Suppressor macrophage treated with lipopolysaccharide for 1 hour (primary cell): ENCODE results near the gene NDP.

ENCODE experiments used
- DNase-seq, 3 donors: peaks; one replicate each; pipeline ENCODE4 v3.0.0-alpha.2; 2020 to 2022

Gene NDP, protein sequence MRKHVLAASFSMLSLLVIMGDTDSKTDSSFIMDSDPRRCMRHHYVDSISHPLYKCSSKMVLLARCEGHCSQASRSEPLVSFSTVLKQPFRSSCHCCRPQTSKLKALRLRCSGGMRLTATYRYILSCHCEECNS

DNA sequence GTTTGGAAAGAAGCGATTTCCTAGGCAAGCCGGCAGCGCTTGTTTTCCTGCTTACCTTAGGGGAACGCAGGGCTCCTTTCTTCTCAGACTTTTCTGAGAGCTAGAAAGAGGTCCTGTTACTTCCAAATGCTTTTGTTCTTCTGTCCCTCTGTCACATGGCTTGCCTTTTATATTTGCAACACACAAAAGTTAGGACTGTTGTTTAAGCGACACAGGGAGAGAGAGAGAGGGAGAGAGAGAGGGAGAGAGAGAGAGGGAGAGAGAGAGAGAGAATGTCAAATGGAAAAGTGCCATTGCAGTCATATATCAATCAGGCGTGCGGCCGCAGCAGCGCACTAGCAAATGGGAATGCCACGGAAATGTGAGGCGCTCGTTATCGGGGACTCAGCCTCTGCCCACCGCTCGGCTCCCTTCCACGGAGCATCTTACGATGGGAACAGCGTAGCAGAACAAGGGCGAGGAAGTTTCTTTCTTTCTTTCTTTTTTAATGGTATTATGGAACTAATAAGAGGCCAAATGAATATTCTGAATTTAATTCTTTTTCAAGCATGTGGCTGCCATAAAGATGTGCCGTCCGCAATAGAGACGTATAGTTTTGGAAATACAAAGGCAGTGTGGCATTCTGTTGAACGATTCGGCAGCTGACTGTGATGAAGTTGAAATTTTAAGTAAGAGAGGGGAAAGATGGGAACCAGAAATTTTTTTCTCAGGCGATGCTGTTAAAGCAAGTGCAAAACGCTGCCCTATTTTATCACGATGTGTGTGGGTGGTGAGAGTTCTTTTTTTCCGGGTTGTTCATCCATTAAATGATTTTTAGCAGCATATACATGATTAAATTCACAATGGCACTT lies at the start of gene NDP:
Gene NDP, minus strand, starts transcription at position 142 of the 851 bp plus-strand sequence. CDS start 14,745 bp downstream, outside the sequence.
- peak in 1 of 3 donors; percentile 14 for DNase-seq

DNA sequence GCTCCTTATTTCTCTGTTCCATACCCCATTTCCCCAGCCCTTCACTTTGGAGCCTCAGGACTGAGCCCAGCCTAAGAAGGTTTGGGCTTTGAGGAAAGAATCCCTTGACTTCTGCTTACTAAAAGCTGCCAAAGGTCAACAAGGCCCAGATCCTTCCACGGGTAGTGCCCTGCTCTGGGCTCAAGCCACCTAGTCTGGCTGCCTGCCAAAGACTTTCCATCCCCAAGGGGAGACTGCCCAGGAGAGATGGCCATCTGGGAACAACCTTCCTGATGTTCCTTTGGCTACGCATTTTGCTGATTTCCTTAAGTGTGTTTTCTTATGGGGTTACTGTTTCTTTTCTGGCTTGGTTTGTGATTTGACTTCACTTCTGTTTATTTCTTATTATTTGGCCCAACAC lies 49.8 kb upstream of the NDP start:
- no peak for DNase-seq

DNA sequence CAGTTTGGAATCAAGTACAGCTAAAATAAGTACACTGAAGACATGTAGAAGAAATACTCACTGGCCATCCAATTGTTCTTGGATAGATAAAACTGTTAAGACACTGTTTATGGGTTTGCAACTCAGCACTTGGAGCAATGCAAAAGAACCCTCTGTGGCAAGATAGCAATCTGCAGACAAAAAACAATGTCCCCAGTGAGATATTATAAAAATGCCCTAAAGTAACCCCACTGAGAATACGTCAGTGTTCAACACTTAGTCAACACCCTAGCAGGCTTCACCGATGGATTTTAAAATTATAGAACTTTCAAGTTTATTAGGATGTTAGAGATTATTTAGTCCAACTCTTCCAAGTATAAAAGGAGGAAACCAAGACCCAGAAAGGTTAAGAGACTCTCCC lies 47.5 kb upstream of the NDP start:
- no peak for DNase-seq

DNA sequence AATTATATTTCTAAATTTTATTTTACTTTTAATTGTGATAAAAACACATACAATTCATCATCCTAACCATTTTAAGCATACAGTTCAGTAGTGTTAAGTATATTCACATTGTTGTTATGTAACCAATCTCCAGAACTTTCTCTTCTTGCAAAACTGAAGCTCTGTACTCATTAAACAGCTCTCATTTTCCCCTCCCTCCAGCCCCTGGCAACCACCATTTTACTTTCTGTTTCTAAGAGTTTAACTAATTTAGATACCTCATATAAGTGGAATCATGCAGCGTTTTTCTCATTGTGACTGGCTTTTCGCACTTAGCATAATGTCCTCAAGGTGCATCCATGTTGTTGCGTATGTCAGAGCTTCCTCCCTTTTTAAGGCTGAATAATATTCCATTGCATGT lies 46.7 kb upstream of the NDP start:
- no peak for DNase-seq

DNA sequence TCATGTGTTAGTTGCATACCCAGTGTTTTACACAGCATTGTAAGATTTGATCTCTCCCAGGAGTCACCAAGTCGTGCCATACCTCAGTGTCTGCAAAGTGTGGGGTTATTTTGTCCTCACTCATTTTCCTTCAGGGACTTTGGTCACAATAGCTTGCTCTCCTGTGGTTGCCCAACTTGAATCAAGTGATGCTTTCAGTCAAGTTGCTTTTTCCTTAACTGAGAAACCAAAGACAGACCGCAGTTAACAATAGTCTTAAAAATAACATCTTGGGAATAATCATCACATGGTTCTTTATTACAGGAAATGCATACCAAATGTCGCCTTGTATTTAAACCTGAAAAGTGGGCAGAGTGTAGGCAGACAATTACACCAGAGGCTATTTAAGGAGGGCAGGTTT lies 44.5 kb upstream of the NDP start:
- peak in 1 of 3 donors; percentile 6 for DNase-seq

DNA sequence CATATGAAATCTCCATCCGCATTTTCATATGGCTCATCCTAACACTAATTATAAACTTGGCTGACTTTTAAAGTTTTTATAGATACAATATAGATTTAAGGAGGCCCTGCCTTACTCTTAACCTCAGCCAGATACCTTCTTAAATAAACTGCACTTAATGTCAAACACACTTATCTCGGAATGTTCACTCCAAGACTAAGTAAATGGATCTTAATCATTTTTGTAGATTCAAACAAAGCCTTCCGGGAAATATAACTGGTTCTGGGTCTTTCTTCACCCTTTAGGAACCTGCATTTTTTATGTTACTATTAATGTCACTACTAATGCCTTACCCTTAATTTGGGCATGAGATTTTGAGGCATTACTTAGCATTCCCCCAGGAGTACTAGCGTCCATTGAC lies 43.7 kb upstream of the NDP start:
- no peak for DNase-seq

DNA sequence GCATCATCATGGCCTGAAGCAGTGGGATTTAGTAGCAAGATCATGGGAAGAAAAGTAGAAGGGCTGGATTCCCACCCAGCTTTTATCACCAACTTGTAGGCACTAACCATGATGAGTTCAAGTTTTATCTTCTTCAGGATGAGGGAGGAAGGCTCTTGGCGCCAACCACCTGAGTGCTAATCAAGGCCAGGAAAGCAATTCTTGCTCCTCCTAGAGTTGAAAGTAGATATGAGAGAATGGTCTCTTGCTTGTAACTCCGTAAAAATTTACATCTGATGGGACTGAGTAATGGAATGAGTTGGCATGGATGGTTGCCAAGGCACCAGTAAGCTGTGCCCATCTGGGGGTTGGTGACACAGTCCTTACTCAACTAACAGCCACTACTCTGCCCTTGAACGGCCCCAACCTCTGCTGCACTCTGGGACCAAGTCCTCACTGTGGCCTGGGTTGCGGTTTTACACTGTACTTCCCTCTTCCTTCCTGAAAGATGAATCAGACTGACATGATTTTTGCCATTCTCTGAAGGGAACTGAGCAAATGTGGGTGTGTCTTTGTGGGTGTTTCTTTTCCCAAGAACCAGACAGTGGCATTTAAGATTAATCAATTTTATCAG lies 39.4 kb upstream of the NDP start:
- peak; percentile 89 to 94 (median 89) for DNase-seq

DNA sequence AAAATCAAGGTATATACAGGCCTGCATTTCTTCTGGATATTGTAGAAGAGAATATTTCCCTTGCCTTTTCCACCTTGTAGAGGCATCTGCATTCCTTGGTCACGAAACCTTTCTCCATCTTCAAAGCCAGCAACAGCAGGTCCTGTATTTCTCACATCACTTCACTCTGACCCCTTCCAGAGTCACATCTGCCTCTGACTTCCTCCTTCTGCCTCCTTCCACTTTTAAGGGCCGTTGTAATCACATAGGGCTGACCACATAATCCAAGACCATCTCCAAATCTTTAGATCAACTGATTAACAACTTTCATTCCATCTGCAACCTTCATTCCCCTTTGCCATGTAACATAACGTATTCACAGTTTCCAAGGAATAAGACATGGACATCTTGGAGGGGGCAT lies 38.3 kb upstream of the NDP start:
- peak; percentile 22 to 34 (median 34) for DNase-seq

DNA sequence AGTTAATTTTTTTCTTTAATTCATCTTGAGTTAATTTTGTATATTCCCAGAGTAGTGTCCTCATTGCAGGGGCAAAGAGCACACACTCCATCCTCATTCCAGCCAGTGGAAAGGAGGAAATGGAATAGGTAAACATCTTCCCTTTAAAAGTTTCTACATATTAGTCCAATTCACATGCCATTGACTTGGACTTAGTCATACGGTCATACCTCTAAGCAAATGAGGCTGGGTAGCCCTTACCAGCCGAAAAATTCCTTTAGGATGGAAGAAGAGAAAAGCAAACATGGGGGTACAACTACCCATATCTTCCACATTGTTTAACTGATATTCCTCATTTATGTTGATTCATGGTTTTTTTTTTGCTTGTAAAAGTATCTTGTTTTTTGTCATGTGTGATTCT lies 37.4 kb upstream of the NDP start:
- DNase-seq = no peak

DNA sequence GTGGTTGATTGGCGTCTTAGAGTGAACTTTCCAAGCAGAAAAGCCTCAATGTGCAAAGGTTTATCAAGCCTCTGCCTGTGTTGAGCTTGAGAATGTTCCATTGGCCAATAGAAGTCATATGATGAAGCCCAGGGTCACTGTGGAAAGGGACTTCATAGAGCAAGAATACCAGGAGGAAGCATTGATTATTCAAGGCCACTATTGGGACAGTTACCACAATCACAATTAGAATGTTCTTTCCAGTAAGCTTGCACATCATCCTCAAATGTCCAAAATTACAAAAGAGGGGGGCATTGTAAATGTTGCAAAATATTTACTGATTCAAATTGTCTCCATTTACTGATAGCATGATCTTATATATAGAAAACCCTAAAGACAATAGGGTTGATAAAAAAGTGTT lies 32.9 kb upstream of the NDP start:
- DNase-seq = peak; percentile 29 to 62 (median 47)

DNA sequence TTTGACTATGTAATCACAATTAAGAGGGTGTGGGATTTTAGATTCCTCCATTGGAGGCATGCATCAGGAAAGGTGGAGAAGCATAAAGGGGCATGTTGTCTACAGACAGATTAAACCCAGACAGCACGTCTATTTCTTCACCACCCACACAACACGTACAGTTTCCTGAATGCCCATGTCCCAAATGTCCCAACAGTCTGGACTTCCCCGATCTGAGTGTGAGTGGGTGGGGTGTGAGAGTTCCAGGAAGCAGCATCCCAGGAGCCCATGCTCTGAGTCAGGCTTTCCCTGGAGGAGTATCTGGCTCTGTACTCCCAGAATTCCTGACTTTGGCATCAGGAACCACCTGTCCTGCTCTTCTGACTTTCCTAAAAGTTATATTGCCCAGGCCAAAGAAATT lies 30.8 kb upstream of the NDP start:
- DNase-seq = peak; percentile 77 to 85 (median 80)

DNA sequence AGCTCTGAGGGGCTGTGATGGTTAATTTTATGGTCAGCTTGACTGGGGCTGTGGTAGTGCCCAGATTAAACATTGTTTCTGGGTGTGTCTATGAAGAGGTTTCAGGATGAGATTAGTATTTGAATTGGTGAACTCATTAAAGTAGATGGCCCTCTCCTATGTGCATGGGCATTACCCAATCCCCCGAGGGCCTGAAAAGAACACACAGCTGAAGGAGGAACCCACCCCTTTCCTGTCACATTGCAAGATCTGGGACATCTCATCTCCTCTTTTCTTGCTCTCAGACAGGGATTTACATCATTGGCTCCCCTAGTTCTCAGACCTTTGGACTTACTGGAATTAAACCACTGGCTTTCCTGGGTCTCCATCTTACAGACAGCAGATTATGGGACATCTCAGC lies 29.4 kb upstream of the NDP start:
- peak; percentile 44 to 59 (median 55) for DNase-seq

DNA sequence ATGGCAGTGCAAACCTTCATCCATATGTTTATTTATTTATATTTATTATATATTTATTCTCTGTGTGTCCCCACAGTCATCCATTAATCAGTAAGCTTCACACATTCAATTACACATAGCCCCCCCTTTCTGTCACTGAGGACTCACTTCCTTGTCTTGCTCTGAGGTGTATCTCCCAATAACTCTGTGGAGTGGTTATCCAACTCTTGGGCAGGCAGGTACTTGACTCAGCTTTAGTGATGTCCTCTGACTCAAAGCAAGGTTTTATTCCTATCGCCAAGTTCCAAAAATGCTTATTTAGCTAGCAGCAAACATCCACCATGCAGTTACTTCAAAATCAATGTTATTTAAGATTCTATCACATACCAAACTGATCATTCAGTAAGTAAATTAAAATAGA lies 25.2 kb upstream of the NDP start:
- DNase-seq = no peak

DNA sequence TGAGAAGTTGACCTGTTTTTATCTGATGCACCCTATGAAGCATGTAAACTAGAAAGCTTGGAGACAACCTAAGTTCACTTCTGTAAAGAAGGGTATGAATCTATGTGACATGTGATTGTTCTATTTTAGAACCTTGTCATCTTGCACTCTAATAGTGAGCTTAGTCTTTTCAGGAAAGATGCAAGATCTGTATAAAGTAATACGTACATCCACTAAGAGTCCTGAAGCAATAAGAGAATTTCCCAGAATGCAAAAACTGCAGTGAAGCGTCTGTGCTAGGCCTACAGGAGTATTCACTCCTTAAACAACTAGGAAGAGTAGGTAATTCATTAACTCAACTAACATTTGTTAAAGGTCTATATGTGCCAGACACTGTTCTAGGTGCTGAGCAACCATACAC lies 23.3 kb upstream of the NDP start:
- peak in 1 of 3 donors; percentile 40 for DNase-seq

DNA sequence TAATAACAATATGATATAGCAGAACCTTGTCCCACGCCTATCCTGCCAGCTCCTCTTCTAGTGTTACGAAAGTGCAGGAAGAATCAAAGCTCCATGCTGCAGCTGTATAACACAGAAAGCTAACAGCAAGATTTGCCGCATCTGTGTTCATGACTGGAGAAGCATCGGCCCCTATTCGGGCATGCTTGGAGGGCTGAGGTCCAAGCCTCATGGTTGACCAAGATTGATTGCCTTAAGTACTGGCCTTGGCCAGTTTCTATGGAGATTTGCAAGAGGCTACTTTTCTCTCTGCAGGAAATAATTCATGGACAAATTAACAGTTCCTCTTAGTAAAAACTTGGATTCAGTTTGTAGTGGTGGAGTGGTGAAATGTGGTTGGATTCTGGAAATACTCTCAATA lies 12.9 kb upstream of the NDP start:
- no peak for DNase-seq

DNA sequence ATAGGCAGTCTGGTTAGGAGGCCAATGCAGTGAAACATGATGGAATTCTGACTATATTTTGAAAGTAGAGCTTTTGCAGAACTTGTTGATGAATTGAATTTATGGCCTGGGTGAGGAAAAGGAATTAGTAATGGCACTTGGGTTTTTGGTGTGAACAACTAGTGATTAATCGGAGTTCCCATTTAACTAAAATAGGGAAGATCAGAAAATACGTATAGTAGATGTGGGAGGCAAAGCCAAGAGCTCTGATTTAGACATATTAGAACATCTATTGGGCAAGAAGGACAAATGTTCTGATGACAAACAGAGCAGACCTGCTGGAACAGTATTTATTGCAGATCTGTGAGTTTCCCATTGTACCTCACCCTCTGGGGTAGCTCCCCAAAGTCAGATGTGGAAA lies 12.3 kb upstream of the NDP start:
- DNase-seq = peak; percentile 74 to 91 (median 83)

DNA sequence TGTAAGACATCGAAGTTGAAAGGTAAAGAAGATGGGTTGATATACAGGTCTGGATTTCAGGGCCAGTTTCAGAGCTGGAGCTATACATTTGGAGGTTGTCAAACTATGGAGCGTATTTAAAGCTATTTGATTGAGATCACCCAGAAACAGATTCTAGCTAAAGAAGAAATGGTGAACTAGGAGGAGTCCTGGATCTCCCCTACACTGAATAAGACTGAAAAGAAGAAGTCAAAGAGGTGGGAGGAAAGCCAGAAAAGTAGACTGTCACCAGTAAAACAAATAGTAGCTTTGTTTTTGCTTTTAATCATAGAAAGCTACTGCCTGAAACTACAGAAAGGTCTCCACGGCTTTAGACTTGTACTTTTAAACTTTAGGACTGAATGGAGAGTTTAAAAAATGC lies 5.0 kb upstream of the NDP start:
- DNase-seq = peak; percentile 32 to 52 (median 40)

DNA sequence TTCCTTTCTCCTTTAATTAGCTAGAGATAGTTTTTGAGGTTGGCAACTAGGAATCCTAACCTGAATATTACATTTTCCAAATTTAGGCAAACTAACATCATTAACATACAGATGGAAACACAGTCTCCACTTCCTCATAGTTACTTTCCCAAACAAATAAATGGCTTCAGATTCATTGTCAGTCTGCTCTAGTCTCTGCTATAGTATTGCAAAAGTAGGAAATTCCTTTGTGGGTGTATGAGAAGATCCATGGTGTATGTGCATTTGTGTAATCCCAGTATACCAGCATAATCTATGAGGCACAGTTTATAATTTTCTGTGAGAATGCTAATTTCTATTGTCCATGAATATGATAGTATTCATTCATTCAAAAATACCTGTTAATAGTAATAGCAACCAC lies 3.0 kb upstream of the NDP start:
- peak; percentile 43 to 85 (median 74) for DNase-seq

DNA sequence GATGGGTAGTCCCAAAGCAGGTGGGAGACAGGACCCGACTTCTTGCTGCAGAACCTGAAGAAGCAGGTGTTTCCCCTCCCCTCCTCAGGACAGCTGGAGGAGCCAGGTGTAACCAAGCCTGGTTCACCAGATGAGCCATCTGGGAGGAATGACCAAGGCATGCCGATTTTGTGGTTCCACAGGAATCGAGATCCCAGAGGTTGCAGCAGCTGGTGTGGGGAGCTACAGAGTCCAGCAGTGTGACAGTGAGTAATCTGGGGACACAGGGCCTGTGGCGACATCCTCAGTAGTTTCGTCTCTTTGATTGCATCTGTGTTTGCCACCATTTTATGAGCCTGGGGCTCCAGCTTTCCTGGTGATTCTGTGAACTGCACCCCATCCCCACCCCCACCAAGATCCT lies 2.6 kb upstream of the NDP start:
- peak; percentile 30 to 51 (median 49) for DNase-seq

DNA sequence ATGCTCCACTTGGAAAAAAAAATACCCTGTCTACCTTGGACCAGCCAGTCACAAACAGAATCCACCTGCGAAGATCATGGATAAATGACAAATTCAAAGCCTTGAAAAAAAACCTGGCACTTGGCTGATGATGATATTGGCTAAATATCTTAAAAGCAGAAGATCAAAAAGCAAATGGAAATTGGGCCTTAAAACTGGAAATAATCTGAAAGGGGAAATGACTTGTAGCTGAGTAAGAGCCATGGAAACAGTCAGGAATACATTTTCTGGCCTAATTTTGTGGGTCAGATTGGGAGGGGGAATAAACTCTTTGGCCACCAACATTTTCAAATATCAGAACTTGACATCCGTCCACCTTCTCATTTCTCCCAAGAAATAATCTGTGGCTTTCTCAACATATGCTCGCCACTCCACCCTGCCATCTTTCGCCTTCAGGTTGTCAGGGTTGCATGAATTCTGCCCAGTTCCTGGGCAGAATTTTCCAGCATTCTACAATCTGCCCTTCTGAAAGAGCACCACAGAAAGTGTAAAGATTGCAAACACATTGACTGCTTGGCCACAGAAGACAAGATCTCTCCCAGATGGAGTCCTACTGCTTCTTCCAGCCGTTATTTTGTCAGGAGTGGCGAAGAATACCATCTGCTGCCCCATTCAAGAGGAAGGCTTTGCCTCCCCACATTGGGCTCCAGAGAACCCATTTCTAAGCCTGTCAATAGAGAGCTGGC lies 1.7 kb upstream of the NDP start:
- peak; percentile 20 to 67 (median 52) for DNase-seq

DNA sequence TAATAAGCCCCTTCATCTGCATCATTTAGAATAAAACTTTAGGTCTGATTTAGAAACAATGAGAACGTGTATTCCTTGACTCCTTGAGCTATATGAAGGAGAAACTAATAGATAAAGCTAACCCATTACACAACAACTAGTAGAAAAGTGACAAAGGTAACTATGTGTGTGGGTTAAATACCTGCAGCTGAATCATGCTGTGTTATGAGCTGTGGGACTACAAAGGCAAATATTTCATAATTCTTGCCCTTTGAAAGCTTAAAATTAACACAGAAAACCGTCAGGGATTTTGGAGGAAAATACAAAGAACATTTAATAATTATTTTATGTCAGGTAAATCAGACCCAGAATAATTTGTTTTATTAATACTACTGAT lies 898 bp upstream of the NDP start:
- DNase-seq = no peak

DNA sequence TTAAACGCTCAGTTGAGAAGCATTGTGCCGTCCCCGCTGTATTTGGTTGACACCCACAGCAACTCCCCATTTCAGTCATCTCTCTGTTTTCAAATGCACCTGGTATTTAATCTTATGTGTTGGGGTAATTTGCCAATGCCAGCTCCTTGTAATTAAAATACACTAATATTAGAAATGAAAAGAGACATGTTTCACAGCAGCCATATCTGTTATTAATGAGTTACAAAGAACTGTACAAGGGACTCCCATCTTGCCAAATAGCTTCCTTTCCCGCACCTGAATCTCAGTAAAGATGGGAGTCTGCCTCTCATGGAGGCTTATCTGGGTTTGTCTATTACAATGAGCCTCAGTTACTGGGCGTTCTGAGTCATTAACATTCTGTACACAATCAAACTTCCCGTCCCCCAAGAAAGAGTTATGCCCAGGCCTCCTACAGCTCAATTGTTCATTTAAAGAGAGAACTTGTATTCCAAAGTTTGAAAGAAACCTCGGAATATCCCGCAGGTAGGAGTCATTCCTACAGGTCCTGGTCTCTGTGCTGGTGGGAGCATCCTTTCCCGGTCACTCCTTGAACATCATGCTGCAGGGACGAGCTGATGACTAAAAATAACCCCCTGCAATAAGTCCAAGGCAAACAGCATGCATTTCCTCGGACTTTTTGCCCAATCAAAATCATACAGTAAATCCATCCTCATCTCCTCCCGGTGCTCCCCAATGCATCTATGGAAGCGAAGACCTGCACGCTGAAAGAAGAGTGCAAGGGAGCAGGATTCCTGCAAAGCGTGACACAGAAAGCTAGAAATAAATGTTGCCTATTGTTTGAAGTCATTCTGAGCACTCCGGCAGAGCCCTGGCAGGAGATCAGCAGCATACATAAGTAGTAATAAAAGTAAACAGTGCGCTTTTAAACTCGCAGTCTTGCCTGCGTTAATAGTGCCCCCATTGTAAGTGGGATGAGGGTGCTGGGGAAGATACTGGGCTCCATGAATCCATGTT lies 926 bp downstream of the NDP start:
- DNase-seq = no peak
